GM21360 (cell line): ENCODE measurements around the gene RUFY2.

Experiments used
- ATAC-seq: cut with Tn5 transposase; IDR thresholded peaks from one replicate; pipeline ENCODE4 v1.9.1; 2021; ENCODE audit warnings: mild to moderate bottlenecking, moderate library complexity; ENCODE audit not compliant: unreplicated experiment

Gene RUFY2

DNA sequence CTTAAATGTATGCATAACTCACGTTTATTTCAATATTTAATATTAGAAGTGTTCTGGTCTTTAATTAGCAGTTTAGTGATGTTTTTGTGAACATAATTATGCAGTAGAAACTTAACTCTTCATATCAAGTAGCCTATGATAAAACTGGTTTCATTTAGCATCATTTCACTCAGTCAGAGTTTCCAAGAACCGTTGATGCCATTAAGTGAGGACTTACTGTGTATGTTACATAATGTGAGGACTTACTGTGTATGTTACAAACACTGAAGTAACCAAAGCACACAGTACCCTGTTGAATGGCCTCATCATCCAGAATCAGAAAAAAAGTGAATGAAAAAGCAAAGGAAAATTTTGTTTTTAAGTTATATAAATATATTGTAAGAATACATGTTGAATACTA lies 41.5 kb downstream of the RUFY2 start:
- no peak for ATAC-seq

DNA sequence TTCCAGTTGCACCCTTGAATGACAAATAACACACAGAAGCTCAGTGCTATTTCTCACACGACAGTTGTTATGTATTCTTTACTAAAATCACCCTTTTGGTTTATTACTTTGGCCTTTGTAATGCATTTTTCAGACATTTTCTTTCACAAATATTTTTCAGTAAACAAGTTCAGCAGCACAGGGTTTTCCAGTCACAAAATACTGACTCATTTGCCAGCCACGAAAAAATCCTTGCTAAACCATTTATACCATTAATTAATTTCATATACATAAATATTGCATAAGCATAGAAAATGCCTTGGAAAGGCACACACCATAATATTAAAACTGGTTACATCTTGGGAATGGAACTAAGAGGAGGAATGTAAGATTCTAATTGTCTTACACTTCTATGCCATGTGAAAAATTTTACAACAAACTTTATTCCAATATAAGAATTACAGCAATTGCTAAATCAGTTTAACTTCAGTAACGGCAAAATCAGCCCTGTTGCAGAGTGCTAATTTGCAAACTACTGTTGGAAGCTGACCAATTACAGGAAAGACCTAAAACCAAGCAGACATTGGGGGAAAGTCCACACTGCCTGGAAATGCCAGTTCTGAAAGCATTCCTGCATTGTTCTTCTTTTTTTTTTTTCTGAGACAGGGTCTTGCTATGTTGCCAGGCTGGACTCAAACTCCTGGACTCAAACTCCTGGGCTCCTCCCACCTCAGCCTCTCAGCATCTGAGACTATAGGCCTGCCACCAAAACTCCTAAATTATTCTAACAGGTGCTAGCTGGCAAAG lies 42.8 kb downstream of the RUFY2 start:
- no peak for ATAC-seq

DNA sequence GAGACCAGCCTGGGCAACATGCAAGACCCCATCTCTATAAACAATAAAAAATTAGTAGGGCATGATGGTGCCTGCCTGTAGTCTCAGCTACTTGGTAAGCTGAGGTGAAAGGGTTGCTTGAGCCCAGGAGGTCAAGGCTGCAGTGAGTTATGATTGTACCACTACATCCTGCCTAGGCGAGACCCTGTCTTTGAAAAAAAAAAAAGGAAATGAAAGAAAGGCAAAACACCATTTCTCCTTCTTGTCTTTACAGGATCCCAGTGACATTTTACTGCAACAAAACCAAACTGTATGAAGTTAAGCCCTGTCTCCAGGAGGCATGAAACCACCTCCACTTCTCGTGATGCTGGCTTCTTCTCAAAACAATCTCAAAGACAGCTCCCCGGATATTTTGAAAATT lies 44.5 kb downstream of the RUFY2 start:
- no peak for ATAC-seq

DNA sequence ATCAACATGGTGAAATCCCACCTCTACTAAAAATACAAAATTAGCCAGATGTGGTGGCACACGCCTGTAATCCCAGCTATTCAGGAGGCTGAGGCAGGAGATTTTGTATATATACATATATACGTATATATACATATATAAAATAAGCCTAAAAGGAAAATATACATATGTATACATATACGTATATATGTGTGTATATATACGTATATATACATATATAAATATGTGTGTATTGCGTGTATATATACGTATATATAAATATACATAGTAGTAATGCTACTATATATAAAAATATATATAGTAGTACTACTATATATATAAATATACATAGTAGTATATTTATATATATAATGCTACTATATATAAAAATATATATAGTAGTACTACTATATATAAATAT lies 47.9 kb downstream of the RUFY2 start:
- ATAC-seq = no peak

DNA sequence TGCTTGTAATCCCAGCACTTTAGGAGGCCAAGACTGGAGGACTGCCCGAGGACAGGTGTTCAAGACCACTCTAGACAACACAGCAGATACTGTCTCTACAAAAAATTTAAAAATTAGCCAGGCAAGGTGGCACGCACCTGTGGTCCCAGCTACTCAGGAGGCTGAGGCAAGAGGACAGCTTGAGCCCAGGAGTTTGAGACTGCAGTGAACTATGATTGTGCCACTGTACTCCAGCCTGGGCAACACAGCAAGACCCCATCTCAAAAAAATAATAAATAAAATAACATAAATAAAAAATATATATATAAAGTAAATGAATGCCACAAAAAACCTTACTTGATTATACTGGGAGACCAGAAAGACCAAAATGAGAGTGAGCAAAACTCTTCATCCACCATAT lies 53.5 kb downstream of the RUFY2 start:
- ATAC-seq = no peak

DNA sequence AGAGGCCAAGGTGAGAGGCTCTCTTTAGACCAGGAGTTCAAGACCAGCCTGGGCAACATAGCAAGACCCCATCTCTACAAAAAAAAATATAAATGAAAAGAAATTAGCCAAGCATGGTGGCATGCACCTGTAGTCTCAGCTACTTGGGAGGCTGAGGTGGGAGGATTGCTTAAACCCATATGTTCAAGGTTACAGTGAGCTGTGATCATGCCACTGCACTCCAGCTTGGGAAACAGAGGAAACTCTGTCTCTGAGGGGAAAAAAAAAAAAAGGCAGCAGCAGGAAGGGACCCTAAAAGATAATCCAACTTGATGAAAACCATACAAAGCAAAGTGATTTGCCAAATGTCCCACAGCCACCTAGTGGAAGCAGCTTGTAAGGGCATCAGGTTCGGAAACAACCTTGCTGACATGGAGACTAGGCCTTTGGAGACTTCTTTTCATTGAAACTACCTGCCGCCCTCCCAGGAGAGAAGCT lies 58.8 kb downstream of the RUFY2 start:
- ATAC-seq = no peak

DNA sequence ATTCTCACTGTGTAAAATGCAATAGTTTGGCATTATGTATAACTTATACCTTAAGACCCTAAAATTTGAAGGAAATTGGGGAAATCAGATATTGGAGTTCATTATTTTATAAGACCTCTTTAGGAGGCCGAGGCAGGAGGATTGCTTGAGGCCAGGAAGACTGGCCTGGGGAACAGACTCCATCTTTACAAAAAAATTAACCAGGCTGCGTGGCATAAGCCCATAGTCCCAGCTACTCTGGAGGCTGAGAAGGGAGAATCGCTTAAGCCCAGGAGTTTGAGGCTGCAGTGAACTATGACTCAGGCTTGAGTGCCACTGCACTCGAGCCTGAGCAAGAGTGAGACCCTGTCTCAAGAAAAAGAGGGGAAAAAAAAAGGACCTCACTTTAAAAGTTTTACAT lies 60.3 kb downstream of the RUFY2 start:
- ATAC-seq = no peak

DNA sequence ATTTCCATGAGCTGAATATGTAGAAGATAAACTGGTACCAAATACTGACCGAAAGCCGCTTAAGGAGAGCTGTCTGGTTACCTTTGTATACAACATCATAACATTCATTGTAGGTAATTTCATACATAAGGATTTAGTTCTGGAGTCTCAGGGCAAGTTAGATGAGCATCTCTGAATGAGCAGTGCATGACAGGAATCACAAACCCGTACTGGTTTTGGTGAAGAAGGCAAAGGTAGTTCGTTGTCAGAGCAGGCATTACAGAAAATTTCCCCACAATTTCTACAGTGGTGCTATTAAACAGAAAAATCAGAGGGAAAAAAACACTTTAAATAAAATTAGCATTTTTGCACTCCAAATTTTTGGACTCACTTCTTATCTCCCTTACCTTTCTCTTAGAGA lies 61.5 kb downstream of the RUFY2 start:
- no peak for ATAC-seq

DNA sequence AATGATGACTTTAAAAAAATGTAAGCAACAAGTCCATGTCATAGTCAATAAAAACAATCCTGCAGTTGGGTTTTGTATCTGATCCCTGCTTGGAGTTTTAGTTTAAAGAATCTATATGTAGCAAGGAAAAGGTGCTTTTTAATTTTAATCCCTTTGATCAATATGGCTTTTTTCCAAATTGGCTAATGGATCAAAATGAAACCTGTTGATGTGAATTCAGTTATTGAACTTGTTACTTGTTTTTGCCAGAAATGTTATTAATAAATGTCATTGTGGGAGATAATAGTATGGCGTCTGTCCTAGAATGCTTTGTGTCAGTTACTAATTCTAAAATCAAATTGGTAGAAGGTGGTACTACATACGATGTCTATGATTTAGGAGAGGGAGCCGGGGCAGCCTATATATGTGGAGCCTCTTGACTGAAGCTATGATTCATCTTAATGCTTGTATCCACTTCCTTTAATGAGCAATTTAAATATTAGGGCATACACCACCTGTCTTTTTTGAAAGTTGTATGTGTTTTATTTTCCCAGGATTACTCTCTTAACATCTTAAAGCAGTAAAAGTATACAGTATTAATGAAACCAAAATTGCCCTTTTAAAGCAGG lies 64.1 kb downstream of the RUFY2 start:
- no peak for ATAC-seq

DNA sequence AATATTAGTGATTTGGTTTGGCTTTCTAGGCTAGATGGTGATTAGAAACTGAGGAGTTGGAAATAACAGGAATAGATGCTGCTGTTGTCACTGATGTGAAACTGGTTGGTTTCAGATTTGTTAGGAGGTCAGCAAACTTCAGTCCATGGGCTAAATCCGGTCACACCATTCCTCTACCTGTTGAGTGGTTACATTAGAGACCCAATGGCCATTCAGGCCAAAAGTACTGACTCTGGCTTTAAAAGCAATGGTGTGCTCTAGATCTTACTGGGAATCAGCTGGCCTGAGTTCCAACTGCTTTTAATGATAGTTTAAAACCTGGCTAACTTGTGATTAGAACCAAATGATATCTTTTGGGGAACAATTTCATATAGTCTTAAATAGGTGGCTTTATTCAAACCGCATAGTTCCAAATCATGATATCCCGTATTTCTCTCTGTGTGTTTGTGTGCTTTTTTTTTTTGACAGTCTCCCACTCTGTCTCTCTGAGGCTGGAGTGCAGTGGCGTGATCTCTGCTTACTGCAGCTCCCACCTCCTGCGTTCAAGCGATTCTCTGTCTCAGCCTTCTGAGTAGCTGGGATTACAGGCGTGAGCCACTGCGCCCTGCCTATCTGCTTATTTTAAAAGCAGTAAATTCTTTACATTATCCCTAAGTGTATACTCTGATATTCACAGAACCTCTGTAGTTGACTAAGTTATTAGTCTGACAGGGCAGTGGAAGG lies 66.6 kb downstream of the RUFY2 start:
- ATAC-seq = no peak

DNA sequence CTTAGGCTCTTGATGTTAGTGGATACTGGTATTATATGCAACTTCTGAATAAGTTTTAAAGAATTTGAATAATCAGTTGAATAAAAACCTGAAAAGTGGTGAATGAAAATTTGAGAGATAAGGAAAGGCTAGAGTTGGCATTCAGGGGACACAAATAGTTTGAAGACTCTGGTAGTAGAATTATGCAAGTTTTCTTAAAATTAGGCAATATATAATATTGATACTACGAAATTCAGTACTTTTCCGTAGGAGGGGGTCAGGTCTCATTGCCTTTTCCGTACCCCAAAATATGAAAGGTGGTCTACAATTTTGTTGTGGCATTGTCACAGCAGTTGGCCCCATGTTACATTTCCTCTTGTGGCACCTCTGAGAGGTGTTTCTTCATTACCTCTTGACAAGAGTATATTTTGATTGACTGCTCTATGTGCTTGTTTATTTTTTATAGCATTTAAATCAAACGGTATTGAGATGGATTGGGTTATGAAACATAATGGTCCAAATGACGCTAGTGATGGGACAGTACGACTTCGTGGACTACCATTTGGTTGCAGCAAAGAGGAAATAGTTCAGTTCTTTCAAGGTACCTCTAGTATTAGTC lies 70.2 kb downstream of the RUFY2 start:
- ATAC-seq = no peak

DNA sequence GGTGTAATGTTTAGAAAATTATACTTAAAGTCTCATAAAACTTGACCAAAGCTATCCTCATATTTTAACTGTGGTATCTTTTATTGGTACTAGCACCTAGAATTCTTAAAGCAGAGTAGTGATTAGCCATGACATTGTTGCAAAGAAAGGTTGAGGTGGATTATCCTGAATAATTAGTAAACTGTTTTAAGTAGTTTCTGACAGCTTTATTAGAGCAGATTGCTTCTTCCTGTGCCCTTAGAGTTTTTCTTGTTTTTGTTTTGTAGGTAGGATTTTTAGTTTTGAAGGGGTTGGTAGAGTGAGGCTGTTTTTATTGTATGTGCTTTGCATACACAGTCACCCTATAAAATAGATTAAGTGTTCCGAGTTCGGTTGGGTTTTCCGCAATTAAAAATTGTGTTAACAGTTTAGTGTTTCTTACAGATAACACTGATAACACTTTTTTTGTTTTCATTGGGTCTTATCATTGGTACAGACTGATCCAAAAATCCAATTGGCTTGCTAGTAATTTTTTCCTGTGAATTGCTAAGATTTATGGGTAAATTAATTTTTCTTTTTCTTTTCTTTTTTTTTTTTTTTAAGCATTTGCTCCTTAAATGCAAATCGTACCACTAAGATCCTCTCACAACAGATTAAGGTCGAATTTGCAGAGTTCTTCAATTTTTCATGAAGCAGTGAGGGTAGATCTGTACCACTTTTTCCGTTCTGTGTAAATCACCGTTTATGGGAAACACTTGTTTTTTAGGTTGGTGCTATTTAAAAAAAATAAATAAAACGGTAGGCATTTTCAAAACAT lies 72.2 kb downstream of the RUFY2 start:
- ATAC-seq = no peak

DNA sequence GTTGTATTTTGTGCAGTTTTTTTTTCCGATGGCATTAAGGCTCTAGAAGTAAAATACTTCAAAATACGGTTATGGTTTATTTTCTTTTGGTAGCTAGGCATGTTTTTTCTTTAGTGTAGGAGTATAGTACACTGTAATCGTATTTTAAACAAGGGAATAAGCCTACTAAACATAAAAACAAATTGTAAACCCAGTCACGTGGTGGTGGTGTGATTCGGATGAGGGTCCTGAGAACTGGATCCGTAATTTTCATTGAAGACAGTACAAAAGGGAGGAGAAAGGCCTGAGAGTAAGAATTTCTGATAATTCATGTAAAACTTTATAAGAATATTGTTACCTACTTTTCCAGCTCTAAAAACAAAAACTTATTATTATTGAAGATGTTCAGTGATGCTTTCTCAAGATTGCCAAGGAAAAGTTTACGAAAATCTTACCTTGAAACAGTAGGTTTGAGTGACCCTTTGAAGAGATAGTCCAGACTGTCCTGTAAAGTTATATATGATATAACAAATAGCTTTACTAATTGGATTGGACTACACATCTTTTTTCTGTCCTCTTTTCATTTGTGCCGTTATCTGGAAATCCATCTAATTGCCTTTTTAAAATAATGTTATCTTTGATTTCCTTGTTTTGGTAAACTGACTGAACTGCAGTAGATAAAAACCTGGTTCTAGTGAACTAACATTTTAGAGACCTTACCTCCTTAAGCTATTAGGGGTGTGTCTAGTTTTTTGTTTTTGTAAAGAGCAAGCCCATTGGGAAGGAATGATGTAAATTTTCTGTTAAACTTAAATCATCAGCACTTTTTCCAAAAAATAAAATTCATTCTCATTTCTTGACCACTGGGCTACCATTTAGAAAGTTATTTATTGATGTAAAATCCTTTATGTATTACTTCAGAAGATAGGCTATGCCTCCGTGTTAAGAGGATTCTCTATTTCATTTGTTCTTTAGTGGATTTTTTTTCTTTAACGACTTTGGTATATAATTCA lies 73.3 kb downstream of the RUFY2 start:
- ATAC-seq = no peak

DNA sequence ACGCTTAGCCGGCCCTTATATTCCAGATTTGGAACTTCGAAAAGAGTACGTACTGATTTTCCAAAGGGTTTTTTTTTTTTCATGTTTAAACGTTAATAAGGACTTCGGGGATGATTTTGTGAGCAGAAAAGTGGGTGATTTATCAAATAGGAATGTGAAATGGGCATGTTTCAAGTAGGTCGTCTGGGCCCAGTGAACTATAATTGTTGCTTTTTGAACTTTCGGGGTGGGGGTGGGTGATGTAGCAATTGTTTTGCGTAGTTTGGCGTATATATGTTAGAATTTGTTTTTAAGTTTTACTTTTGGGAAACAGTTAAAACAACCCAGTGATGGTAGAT lies 74.0 kb downstream of the RUFY2 start:
- no peak for ATAC-seq

DNA sequence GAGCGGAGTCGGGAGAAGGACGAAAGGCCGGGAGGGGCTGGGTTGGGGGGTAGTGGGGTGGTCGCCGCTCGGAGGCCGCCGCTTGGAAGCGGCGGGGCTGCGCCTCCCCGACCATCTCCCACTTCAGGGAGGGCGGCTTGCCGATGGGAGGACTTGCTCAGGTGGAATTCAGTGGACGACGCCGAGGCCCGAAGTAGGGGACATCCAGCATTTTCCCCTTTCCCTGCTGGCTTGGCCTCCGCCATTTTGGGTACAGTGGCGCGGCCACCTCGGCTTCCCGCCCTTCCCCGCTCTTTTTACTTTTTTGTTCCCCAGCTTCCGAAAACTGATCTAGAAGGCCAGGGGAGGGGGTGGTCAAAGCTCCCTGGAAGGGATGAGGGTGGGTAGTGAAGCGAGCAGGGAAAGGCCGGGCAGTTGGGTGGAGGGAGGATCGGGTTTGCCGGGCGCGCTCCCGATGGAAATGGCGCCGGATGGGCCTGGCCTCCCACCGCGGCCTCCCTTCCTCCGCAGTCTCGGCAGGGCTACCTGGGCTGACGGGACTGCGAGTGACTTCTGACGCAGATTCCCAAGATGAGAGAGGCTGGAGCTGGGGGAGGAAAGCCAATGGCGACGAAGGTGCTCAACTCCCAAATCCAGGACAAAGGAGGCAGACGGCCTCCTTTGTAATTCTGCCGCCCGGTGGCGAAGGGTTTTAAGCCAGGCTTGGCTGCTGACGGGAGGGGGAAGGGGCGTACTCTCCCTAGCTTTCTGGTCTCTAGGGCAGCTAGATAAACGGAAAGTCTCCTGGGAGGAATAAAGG lies 74.6 kb downstream of the RUFY2 start, which contains the start of gene PBLD:
PBLD (minus strand) TSS at position 670 of the 799 bp plus-strand sequence. CDS start 26,084 bp downstream, outside the sequence.
- ATAC-seq = peak; percentile 19

DNA sequence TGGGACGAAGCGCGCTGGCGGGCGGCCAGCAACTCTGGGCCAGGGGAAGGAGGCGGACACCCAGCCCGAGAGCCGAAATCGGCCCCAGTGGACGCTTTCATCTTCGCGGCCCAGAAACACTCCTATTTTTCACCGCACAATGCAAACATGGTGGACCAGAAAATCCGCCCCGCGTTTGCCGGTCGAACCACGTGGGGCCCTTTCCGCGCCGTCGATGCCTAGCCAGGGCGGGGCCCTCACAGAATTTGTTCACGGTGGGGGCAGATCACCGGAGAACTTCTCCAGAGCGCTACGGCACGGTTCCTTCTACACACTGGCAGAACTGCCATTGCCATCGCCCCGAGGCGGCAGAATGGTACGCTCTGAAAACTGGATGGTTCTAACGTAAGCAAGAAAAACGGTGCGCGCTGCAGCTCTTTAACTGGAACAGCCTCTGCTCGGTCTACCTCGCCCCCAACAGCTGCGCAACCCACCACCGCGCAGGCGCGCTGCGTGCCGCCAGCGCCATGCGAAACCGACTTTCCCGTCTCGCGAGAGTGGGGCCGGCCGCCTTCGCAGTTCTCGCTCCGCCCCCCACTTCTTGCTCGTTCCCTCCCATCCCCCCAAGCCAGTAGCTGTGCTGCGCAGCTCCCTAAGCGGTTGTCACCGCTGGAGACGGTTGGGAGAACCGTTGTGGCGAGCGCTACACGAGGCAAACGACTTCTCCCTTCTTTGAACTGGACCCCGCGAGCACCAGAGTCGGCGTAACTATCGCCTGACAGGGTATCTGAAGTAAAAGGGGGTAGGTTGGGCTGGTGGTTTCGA lies 75.4 kb downstream of the RUFY2 start, which contains the start of gene HNRNPH3:
HNRNPH3 (plus strand) TSS at position 610 of the 804 bp plus-strand sequence. CDS start 5,158 bp downstream, outside the sequence.
- peak; percentile 80 for ATAC-seq

DNA sequence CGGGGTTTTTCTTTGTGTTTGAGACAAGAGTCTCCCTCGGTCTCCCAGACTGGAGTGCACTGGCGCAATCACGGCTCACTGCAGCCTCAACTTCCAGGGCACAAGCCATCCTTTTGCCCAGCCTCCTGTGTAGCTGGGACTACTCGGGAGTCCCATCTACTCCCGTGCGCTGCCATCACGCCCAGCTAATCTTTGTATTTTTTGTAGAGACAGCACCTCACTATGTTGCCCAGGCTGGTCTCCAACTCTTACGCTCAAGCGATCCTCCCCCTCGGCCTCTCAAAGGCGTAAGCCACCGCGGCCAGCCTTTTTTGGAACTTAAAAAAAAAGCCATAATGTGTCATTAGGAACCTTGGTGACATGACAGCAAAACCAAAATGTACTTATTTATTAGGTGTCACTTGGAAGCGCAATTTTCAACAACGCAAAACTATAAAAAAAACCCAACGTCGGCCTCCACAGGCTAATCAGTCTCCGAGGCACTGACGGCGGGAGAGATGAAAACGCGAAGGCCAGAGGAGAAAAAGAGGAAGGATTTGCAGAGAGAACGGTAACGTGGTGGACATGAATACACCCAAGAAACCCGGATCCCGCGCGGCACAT lies 76.1 kb downstream of the RUFY2 start:
- ATAC-seq = no peak
